HepG2 (cell line): ENCODE measurements around the gene ATP11A. TPM values are rescaled to one million over a fixed set of nuclear protein-coding genes. Genes with fewer than 3 reads are reported as not detected.

Experiments
- CREM ChIP-seq, 2 experiments: sonication (generic) in 1 of 2; formaldehyde crosslinking in 1 of 2; IDR thresholded peaks; 2 replicates each; pipeline versions ENCODE4 v1.4.0 to v1.6.1; 2016 to 2020; ENCODE audit warnings: antibody characterized with exemption in 1 of 2, mild to moderate bottlenecking in 1 of 2, missing genetic modification reagents in 1 of 2
- ISX ChIP-seq: sonication (generic); formaldehyde crosslinking; conservative IDR thresholded peaks from 2 replicates; pipeline ENCODE4 v1.5.0; 2020; ENCODE audit warnings: missing genetic modification reagents
- MXI1 ChIP-seq: IDR thresholded peaks from 3 replicates; pipeline ENCODE4 v1.6.1; 2012; ENCODE audit warnings: low read depth, low read length, inconsistent platforms, borderline replicate concordance
- NR1H2 ChIP-seq: sonication (generic); formaldehyde crosslinking; IDR thresholded peaks from 2 replicates; pipeline ENCODE4 v1.8.1; 2022; ENCODE audit warnings: low read depth, missing genetic modification reagents, borderline replicate concordance
- SP5 ChIP-seq: IDR thresholded peaks from 2 replicates; pipeline ENCODE4 v1.6.1; 2016; ENCODE audit warnings: low read depth, borderline replicate concordance
- STAT5B ChIP-seq: sonication (generic); formaldehyde crosslinking; IDR thresholded peaks from 2 replicates; pipeline ENCODE4 v1.4.0; 2020; ENCODE audit warnings: missing genetic modification reagents
- TARDBP ChIP-seq: sonication (generic); formaldehyde crosslinking; IDR thresholded peaks from 2 replicates; pipeline ENCODE4 v1.8.0; 2022; ENCODE audit warnings: mild to moderate bottlenecking, missing genetic modification reagents
- WIZ ChIP-seq: sonication (generic); formaldehyde crosslinking; IDR thresholded peaks from 2 replicates; pipeline ENCODE4 v1.5.1; 2020; ENCODE audit warnings: mild to moderate bottlenecking, missing genetic modification reagents
- ZNF619 ChIP-seq: sonication (generic); formaldehyde crosslinking; IDR thresholded peaks from 2 replicates; pipeline ENCODE4 v1.4.0; 2020; ENCODE audit warnings: mild to moderate bottlenecking, missing genetic modification reagents
- ZNF878 ChIP-seq: sonication (generic); formaldehyde crosslinking; IDR thresholded peaks from 2 replicates; pipeline ENCODE4 v1.8.1; 2023; ENCODE audit warnings: mild to moderate bottlenecking, missing genetic modification reagents, moderate library complexity
- polyA plus RNA-seq, 8 experiments: library from polyadenylated mRNA; depleted of rRNA in 3 of 8; stranded (reverse) in 7 of 8; unstranded in 1 of 8; fragments of >200 nt; fragmentation: Illumina TruSeq in 4 of 8; extraction: Trizol in 4 of 8; gene quantifications; 2 replicates each; pipeline versions ENCODE4 v1.2.1 to v1.2.3, GENCODE V29; 2011 to 2016; ENCODE audit warnings: low read depth in 4 of 8, missing spikeins in 1 of 8, mixed read lengths in 1 of 8; ENCODE audit not compliant: insufficient read depth in 1 of 8
- total RNA-seq, 5 experiments: library from RNA; depleted of rRNA; stranded (reverse); fragments of >200 nt; fragmentation: Illumina TruSeq; extraction: Trizol; gene quantifications; 2 replicates each; pipeline ENCODE4 v1.2.3, GENCODE V29; 2016; ENCODE audit warnings: low read depth in 1 of 5
- TF ChIP-seq, protein P1 (sequence below): sonication (generic); formaldehyde crosslinking; IDR thresholded peaks from 2 replicates; pipeline ENCODE4 v1.5.0; 2020; ENCODE audit warnings: mild to moderate bottlenecking, missing genetic modification reagents, borderline replicate concordance
- TF ChIP-seq, protein P2 (sequence below): conservative IDR thresholded peaks from 2 replicates; pipeline ENCODE4 v1.6.1; 2018; ENCODE audit warnings: missing genetic modification reagents
- TF ChIP-seq, protein P3 (sequence below): fragments of 450-650 bp; IDR thresholded peaks from 2 replicates; pipeline ENCODE4 v1.6.1; 2016
- TF ChIP-seq, protein P4 (sequence below): sonication (generic); formaldehyde crosslinking; IDR thresholded peaks from 2 replicates; pipeline ENCODE4 v1.9.0; 2021; ENCODE audit warnings: missing genetic modification reagents, borderline replicate concordance

ATP11A gene
- total and polyA plus RNA-seq, 2 of the 13 experiments (the other 11 are each of a cell fraction or from before 2014, with no cell fraction given): 18.4 to 20.1 TPM

DNA sequence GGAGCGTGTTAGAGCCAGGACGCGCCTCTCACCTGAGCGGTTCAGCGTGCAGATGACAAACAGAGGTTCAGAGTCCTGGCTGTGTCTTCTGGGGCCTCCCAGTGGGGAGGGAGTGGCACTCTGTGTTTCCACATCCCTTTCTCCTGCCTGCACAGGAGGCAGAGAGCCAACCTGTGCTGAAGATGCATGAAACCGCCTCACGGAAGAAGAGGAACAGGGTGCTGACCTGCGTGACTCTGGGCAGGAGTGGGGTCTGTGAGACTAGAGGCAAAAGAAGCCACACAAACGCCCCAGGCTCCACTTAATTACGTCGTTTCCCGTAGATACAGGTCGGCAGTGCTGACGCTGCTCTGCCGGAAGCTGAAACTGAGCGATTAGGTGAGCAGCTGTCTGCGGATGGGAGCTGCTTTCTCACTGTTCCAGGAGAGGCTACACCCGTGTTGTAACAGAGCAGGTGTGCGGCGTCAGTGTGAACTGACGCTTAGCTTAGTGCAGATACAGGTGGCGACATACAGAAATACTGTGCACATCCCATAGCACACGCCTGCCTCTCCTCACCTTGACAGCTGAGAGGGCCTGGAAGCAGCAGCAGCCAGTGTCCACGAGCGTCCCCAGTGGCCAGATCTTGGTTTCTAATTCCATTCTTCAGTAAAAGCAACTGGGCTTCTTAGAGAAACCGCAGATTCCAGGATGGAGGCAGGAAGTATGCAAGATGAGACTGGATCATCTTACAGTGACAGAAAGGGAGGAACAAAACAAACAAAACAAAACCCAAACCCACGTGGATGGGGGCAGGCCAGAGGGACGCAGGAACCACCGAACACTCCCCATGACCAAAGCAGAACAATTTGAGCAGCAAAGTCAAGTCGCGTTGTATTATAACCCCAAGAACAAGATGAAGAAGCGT is 241.4 kb downstream of the ATP11A start (continued):
- TF ChIP-seq, protein P1, sequence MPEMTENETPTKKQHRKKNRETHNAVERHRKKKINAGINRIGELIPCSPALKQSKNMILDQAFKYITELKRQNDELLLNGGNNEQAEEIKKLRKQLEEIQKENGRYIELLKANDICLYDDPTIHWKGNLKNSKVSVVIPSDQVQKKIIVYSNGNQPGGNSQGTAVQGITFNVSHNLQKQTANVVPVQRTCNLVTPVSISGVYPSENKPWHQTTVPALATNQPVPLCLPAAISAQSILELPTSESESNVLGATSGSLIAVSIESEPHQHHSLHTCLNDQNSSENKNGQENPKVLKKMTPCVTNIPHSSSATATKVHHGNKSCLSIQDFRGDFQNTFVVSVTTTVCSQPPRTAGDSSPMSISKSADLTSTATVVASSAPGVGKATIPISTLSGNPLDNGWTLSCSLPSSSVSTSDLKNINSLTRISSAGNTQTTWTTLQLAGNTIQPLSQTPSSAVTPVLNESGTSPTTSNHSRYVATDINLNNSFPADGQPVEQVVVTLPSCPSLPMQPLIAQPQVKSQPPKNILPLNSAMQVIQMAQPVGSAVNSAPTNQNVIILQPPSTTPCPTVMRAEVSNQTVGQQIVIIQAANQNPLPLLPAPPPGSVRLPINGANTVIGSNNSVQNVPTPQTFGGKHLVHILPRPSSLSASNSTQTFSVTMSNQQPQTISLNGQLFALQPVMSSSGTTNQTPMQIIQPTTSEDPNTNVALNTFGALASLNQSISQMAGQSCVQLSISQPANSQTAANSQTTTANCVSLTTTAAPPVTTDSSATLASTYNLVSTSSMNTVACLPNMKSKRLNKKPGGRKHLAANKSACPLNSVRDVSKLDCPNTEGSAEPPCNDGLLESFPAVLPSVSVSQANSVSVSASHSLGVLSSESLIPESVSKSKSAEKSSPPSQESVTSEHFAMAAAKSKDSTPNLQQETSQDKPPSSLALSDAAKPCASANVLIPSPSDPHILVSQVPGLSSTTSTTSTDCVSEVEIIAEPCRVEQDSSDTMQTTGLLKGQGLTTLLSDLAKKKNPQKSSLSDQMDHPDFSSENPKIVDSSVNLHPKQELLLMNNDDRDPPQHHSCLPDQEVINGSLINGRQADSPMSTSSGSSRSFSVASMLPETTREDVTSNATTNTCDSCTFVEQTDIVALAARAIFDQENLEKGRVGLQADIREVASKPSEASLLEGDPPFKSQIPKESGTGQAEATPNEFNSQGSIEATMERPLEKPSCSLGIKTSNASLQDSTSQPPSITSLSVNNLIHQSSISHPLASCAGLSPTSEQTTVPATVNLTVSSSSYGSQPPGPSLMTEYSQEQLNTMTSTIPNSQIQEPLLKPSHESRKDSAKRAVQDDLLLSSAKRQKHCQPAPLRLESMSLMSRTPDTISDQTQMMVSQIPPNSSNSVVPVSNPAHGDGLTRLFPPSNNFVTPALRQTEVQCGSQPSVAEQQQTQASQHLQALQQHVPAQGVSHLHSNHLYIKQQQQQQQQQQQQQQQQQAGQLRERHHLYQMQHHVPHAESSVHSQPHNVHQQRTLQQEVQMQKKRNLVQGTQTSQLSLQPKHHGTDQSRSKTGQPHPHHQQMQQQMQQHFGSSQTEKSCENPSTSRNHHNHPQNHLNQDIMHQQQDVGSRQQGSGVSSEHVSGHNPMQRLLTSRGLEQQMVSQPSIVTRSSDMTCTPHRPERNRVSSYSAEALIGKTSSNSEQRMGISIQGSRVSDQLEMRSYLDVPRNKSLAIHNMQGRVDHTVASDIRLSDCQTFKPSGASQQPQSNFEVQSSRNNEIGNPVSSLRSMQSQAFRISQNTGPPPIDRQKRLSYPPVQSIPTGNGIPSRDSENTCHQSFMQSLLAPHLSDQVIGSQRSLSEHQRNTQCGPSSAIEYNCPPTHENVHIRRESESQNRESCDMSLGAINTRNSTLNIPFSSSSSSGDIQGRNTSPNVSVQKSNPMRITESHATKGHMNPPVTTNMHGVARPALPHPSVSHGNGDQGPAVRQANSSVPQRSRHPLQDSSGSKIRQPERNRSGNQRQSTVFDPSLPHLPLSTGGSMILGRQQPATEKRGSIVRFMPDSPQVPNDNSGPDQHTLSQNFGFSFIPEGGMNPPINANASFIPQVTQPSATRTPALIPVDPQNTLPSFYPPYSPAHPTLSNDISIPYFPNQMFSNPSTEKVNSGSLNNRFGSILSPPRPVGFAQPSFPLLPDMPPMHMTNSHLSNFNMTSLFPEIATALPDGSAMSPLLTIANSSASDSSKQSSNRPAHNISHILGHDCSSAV: no peak
- peak; percentile 59 for TF ChIP-seq CREM (IDR thresholded peaks at IDR 0.05)
- TF ChIP-seq CREM (CRISPR knock-in tag; IDR thresholded peaks at IDR 0.05): no peak
- TF ChIP-seq, protein P2, sequence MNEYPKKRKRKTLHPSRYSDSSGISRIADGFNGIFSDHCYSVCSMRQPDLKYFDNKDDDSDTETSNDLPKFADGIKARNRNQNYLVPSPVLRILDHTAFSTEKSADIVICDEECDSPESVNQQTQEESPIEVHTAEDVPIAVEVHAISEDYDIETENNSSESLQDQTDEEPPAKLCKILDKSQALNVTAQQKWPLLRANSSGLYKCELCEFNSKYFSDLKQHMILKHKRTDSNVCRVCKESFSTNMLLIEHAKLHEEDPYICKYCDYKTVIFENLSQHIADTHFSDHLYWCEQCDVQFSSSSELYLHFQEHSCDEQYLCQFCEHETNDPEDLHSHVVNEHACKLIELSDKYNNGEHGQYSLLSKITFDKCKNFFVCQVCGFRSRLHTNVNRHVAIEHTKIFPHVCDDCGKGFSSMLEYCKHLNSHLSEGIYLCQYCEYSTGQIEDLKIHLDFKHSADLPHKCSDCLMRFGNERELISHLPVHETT (CRISPR knock-in tag): no peak
- TF ChIP-seq ZNF619: no peak
- TF ChIP-seq, protein P3, sequence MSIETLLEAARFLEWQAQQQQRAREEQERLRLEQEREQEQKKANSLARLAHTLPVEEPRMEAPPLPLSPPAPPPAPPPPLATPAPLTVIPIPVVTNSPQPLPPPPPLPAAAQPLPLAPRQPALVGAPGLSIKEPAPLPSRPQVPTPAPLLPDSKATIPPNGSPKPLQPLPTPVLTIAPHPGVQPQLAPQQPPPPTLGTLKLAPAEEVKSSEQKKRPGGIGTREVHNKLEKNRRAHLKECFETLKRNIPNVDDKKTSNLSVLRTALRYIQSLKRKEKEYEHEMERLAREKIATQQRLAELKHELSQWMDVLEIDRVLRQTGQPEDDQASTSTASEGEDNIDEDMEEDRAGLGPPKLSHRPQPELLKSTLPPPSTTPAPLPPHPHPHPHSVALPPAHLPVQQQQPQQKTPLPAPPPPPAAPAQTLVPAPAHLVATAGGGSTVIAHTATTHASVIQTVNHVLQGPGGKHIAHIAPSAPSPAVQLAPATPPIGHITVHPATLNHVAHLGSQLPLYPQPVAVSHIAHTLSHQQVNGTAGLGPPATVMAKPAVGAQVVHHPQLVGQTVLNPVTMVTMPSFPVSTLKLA: no peak
- no peak for TF ChIP-seq NR1H2 (CRISPR knock-in tag)
- TF ChIP-seq ZNF878 (CRISPR knock-in tag): no peak
- no peak for TF ChIP-seq WIZ (CRISPR knock-in tag)
- TF ChIP-seq SP5 (CRISPR knock-in tag): peak; percentile 56; the same call in 1 of the 2 replicates
- no peak for TF ChIP-seq STAT5B
- TF ChIP-seq ISX: no peak
- TF ChIP-seq TARDBP (CRISPR knock-in tag): 0 out of 2 replicates have a peak, but pooled peaks have one; percentile 14
- 0 out of 3 replicates have a peak, but pooled peaks have one; percentile 48 for TF ChIP-seq MXI1
- TF ChIP-seq, protein P4, sequence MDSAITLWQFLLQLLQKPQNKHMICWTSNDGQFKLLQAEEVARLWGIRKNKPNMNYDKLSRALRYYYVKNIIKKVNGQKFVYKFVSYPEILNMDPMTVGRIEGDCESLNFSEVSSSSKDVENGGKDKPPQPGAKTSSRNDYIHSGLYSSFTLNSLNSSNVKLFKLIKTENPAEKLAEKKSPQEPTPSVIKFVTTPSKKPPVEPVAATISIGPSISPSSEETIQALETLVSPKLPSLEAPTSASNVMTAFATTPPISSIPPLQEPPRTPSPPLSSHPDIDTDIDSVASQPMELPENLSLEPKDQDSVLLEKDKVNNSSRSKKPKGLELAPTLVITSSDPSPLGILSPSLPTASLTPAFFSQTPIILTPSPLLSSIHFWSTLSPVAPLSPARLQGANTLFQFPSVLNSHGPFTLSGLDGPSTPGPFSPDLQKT (CRISPR knock-in tag): no peak
